K562 (cell line): Measurements from ENCODE around the gene CHST12. TPM values are rescaled to one million over a fixed set of nuclear protein-coding genes. Genes with fewer than 3 reads are reported as not detected.

ENCODE experiments used
- ATAC-seq: fragments of 200-7000 bp; cut with Tn5 transposase; 3 replicates; pipeline ENCODE4 v1.9.1; 2020; ENCODE audit warnings: moderate library complexity
- BruUV-seq: library from RNA; stranded (reverse); fragments of 400-500 nt; replicated peaks from 2 replicates; lab custom pipeline; 2021; lab: Mats Ljungman, UMichigan
- CTCF ChIA-PET: fragments of 300-600 bp; formaldehyde crosslinking; extraction: SDS; loops from one replicate; lab custom pipeline; 2021; ENCODE audit warnings: low intra/inter-chr PET ratio; lab: Yijun Ruan, JAX
- POLR2A ChIA-PET: fragments of 300-600, 350-650 bp; sonication (Branson Sonifier 250); formaldehyde crosslinking; extraction: SDS; loops from one replicate; lab custom pipeline; 2021; ENCODE audit warnings: antibody characterized with exemption, inconsistent platforms; lab: Yijun Ruan, JAX
- DNase-seq, 4 experiments: peaks; one replicate each; pipeline versions ENCODE4 v3.0.0 to v3.0.0-alpha.2; 2011 to 2018; ENCODE audit warnings: low spot score in 3 of 4, mixed read lengths in 3 of 4; ENCODE audit errors: extremely low read depth in 1 of 4
- FAIRE-seq: peaks from 2 replicates; lab custom pipeline; 2011; peaks lifted over from hg19 to GRCh38; lab: Jason Lieb, UNC
- H2AFZ ChIP-seq: 2 replicates; pipeline ENCODE4 v1.6.0; 2011; ENCODE audit warnings: low read depth, low read length, control low read depth, inconsistent platforms
- H3K27ac ChIP-seq: fragments of 200-600 bp; 3 replicates; pipeline ENCODE4 v1.8.0; 2011; ENCODE audit warnings: low read depth, mild to moderate bottlenecking, control low read depth, inconsistent platforms, low read length, moderate library complexity, mixed read lengths; ENCODE audit errors: extremely low read depth
- H3K27me3 ChIP-seq, 2 experiments: fragments of 300-600 bp in 1 of 2; 2 replicates in 1 of 2; 3 replicates in 1 of 2; pipeline versions ENCODE4 v1.6.0 to v1.8.0; 2011; ENCODE audit warnings: inconsistent platforms in 2 of 2, low read length in 2 of 2, mild to moderate bottlenecking in 1 of 2, mixed read lengths in 1 of 2, moderate library complexity in 1 of 2; ENCODE audit not compliant: control insufficient read depth in 2 of 2, insufficient read depth in 2 of 2
- H3K36me3 ChIP-seq: fragments of 300-600 bp; 3 replicates; pipeline ENCODE4 v1.8.0; 2011; ENCODE audit warnings: mild to moderate bottlenecking, low read length, inconsistent platforms; ENCODE audit not compliant: control insufficient read depth, insufficient read depth
- H3K4me1 ChIP-seq, 2 experiments: fragments of 200-600 bp in 1 of 2; replicated peaks in 1 of 2; 2 replicates in 1 of 2; 3 replicates in 1 of 2; pipeline versions ENCODE4 v1.5.1 to v1.8.0; 2011; ENCODE audit warnings: inconsistent platforms in 2 of 2, low read length in 2 of 2, mild to moderate bottlenecking in 1 of 2, mixed read lengths in 1 of 2, moderate library complexity in 1 of 2; ENCODE audit not compliant: control insufficient read depth in 2 of 2, insufficient read depth in 2 of 2
- H3K4me2 ChIP-seq: 2 replicates; pipeline ENCODE4 v1.6.1; 2011; ENCODE audit warnings: low read length, control low read depth, inconsistent platforms, mixed read lengths; ENCODE audit not compliant: insufficient read depth
- H3K4me3 ChIP-seq: fragments of 200-600 bp; sonication (generic), shearing (Covaris generic); 2 replicates; pipeline ENCODE4 v1.5.1; 2016; ENCODE audit warnings: control low read depth, inconsistent platforms
- H3K79me2 ChIP-seq: fragments of 200-600 bp; 3 replicates; pipeline ENCODE4 v1.8.0; 2011; ENCODE audit warnings: low read length, inconsistent platforms; ENCODE audit not compliant: control insufficient read depth, insufficient read depth
- H3K9ac ChIP-seq, 2 experiments: 2 replicates each; pipeline versions ENCODE4 v1.6.0 to v1.6.1; 2011; ENCODE audit warnings: low read depth in 2 of 2, low read length in 2 of 2, control low read depth in 1 of 2, inconsistent platforms in 1 of 2, mild to moderate bottlenecking in 1 of 2, mixed read lengths in 1 of 2; ENCODE audit not compliant: insufficient read depth in 1 of 2
- H3K9me1 ChIP-seq: one replicate; pipeline ENCODE4 v1.6.0; 2011; ENCODE audit warnings: inconsistent platforms, mild to moderate bottlenecking, low read length, moderate library complexity; ENCODE audit not compliant: control insufficient read depth, insufficient read depth
- H3K9me3 ChIP-seq: replicated peaks from 2 replicates; pipeline ENCODE4 v1.5.1; 2011; ENCODE audit warnings: low read depth, low read length, inconsistent platforms; ENCODE audit not compliant: control insufficient read depth, insufficient read depth
- H4K20me1 ChIP-seq: replicated peaks from 2 replicates; pipeline ENCODE4 v1.6.1; 2011; ENCODE audit warnings: low read length, inconsistent platforms, mixed read lengths; ENCODE audit not compliant: control insufficient read depth, insufficient read depth
- CEBPB ChIP-seq: fragments of 450-650 bp; IDR thresholded peaks from 2 replicates; pipeline ENCODE4 v1.6.1; 2016; ENCODE audit warnings: missing genetic modification characterization, missing compliant biosample characterization
- NR2C1 ChIP-seq, 2 experiments: fragments of 450-650 bp; IDR thresholded peaks; 2 replicates each; pipeline ENCODE4 v1.6.1; 2017; ENCODE audit warnings: mild to moderate bottlenecking in 2 of 2, antibody characterized with exemption in 1 of 2, inconsistent platforms in 1 of 2, missing compliant biosample characterization in 1 of 2, missing genetic modification characterization in 1 of 2
- ZFP30 ChIP-seq: fragments of 250-450 bp; sonication (Bioruptor Pico); IDR thresholded peaks from 2 replicates; pipeline ENCODE4 v1.8.0; 2022; ENCODE audit warnings: moderate library complexity, mild to moderate bottlenecking, inconsistent platforms, borderline replicate concordance
- WGBS: fragments of 100-300 bp; shearing (Covaris generic); methylation state at CpG from one replicate; pipeline ENCODE4 v1.1.6; 2016; ENCODE audit warnings: low coverage, mixed read lengths; ENCODE audit not compliant: insufficient coverage; ENCODE audit errors: missing lambda C conversion rate; 5-methylcytosine and 5-hydroxymethylcytosine counted together
- in situ Hi-C: fragments of 300-500 bp; cut with MboI; formaldehyde crosslinking; loops from 4 replicates; pipeline ENCODE4 v1.15.0; 2018; ENCODE audit warnings: inconsistent platforms, mixed read lengths
- intact Hi-C: fragments of 100-400 bp; cut with micrococcal nuclease; formaldehyde crosslinking; loops from 2 replicates; pipeline ENCODE4 v1.14.2; 2022
- polyA plus RNA-seq, 8 experiments: library from polyadenylated mRNA; depleted of rRNA in 4 of 8; stranded (reverse) in 5 of 8; unstranded in 3 of 8; fragments of >200 nt; fragmentation: Nextera tagmentation in 2 of 8; fragmentation: Illumina TruSeq in 1 of 8; extraction: Ambion mirVana in 2 of 8; extraction: Trizol in 1 of 8; gene quantifications; 2 replicates each; pipeline versions ENCODE4 v1.2.1 to v1.2.3, GENCODE V29; 2011 to 2014; ENCODE audit warnings: inconsistent platforms in 1 of 8, missing spikeins in 1 of 8
- total RNA-seq, 7 experiments: library from RNA; depleted of rRNA in 6 of 7; stranded (reverse); fragments of >200 nt in 6 of 7; fragmentation: Illumina TruSeq in 2 of 7; extraction: Trizol in 2 of 7; gene quantifications; 2 replicates each; pipeline versions ENCODE4 v1.2.1 to v1.2.3, GENCODE V29; 2011 to 2021; ENCODE audit warnings: low replicate concordance in 1 of 7
- TF ChIP-seq, protein P1 (sequence below): sonication (generic); formaldehyde crosslinking; IDR thresholded peaks from 2 replicates; pipeline ENCODE4 v1.8.0; 2022; ENCODE audit warnings: missing genetic modification reagents, mild to moderate bottlenecking, moderate library complexity, borderline replicate concordance

Gene CHST12
- total and polyA plus RNA-seq, 9 of the 15 experiments (the other 6 are each of a cell fraction or from before 2014, with no cell fraction given) = 0.18 to 19.8 (median 3.6) TPM

DNA sequence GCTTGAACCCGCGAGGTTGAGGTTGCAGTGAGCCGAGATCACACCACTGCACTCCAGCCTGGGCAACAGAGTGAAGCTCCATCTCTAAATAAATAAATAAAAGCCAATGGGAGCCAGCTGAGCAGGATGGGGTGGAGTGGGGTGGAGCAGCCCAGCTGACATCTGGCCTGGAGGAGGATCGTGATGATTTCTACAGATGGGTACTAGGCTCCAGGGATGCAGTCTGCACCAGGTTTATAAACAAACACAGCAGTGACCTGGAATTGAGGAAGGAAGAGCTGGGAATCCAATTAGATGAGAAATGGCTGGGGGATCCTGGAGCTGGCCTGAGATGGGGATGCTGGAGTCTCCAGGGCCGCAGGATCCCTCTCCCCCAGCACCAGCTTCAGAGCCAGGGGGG is 80.1 kb downstream of the CHST12 start:
- Histone ChIP-seq H3K79me2 (no peaks in the 10 kb centered on the region), H3K27ac (no peak overlapping the region), H3K9me1 (no peaks in the 10 kb centered on the region), H3K4me3 (no peak overlapping the region), H3K4me2 (no peak overlapping the region), H4K20me1 (peaks cover 10% of the 10 kb centered on the region), H3K9me3 (peaks cover 4% of the 10 kb centered on the region; the same call in 1 of the 2 replicates), H2AFZ (no peak overlapping the region), H3K36me3 (no peaks in the 10 kb centered on the region), H3K27me3 (peaks cover 15 to 28% of the 10 kb centered on the region in 2 experiments; a peak in 4 of 5 replicates), H3K4me1 (peaks cover 0 to 24% of the 10 kb centered on the region in 2 experiments; a peak in 3 of 5 replicates), H3K9ac (no peak overlapping the region)
- POLR2A ChIA-PET = interaction anchor here (0.5 to 0.8 kb wide), 2 partner anchors 9 to 52 kb away, joined by 3 read pairs; no protein-coding TSS in a partner anchor
- DNase-seq (no peak), FAIRE-seq (no peak), ATAC-seq (no peak)
- WGBS = 0% methylated on average over 5 of the region's 5 CpGs
- intact Hi-C loops (no loop called here), in situ Hi-C loops (no loop called here)
- no TSS peak for BruUV-seq
- no peak for TF ChIP-seq ZFP30 (CRISPR knock-in tag)
- TF ChIP-seq, protein P1, sequence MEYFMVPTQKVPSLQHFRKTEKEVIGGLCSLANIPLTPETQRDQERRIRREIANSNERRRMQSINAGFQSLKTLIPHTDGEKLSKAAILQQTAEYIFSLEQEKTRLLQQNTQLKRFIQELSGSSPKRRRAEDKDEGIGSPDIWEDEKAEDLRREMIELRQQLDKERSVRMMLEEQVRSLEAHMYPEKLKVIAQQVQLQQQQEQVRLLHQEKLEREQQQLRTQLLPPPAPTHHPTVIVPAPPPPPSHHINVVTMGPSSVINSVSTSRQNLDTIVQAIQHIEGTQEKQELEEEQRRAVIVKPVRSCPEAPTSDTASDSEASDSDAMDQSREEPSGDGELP (CRISPR knock-in tag) = peak; percentile 50; the same call in 1 of the 2 replicates
- CTCF ChIA-PET = no interaction called here

DNA sequence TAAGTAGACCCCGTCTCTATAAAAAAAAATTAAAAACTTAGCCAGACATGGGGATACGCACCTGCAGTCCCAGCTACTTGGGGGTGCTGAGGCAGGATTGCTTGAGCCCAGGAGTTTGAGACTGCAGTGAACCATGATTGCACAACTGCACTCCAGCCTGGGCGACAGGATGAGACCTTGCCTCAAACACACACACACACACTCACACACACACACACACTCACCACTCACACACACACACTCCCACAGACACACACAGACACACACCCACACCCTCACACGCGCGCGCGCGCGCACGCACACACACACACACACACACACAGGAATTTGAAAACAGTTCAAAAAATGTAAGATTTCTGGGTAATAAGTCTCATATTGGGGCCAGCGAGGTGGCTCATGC is 81.5 kb downstream of the CHST12 start:
- no peak for ATAC-seq
- no peaks in the 10 kb centered on the region for H3K36me3 ChIP-seq
- WGBS = 56% methylated on average over 12 of the region's 12 CpGs

More for the DNA sequence above, 81.5 kb downstream of the CHST12 start:
- peaks cover 0 to 15% of the 10 kb centered on the region in 2 experiments; a peak in 2 of 5 replicates for H3K4me1 ChIP-seq
- H3K27ac ChIP-seq = no peak overlapping the region
- in situ Hi-C loops = no loop called here
- no TSS peak for BruUV-seq
- FAIRE-seq (no peak), DNase-seq (no peak)
- H3K79me2 ChIP-seq = no peaks in the 10 kb centered on the region
- H3K4me2 ChIP-seq = no peak overlapping the region
- intact Hi-C loops = no loop called here
- no peaks in the 10 kb centered on the region for H4K20me1 ChIP-seq
- H3K9me1 ChIP-seq = no peaks in the 10 kb centered on the region
- H3K9me3 ChIP-seq = peaks cover 4% of the 10 kb centered on the region; the same call in 1 of the 2 replicates
- TF ChIP-seq NR2C1 (IDR thresholded peaks at IDR 0.05) (no peak), NR2C1 (tag; IDR thresholded peaks at IDR 0.05) (no peak), CEBPB (tag) (peak; percentile 68)
- CTCF ChIA-PET = no interaction called here
- POLR2A ChIA-PET = no interaction called here
- peaks cover 2 to 14% of the 10 kb centered on the region in 2 experiments; a peak in 4 of 5 replicates for H3K27me3 ChIP-seq
- no peak overlapping the region for H3K4me3 ChIP-seq
- no peak overlapping the region for H3K9ac ChIP-seq
- H2AFZ ChIP-seq = no peak overlapping the region
